ENCODE measurements around the gene AGBL1.

DNA sequence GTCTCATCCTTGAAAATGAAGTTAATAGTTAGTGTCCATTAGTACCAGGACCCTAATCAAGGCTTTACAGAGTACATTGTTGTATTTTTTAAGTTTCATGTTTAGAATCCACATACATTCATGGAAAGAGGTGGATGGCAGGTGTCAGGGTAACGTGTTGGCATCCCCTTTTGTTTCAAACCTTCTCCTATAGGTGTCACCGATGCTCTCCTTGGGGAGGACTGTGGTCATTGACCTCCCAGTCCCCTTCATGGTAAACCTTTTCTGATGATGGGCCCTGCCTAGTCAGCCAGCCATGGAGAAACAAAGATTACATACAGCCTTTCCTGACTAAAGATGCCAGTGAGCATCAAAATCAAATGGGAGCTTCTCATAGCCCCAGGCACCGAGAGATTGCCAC lies 574.8 kb downstream of the AGBL1 start:
- TF ChIP-seq, protein P1, sequence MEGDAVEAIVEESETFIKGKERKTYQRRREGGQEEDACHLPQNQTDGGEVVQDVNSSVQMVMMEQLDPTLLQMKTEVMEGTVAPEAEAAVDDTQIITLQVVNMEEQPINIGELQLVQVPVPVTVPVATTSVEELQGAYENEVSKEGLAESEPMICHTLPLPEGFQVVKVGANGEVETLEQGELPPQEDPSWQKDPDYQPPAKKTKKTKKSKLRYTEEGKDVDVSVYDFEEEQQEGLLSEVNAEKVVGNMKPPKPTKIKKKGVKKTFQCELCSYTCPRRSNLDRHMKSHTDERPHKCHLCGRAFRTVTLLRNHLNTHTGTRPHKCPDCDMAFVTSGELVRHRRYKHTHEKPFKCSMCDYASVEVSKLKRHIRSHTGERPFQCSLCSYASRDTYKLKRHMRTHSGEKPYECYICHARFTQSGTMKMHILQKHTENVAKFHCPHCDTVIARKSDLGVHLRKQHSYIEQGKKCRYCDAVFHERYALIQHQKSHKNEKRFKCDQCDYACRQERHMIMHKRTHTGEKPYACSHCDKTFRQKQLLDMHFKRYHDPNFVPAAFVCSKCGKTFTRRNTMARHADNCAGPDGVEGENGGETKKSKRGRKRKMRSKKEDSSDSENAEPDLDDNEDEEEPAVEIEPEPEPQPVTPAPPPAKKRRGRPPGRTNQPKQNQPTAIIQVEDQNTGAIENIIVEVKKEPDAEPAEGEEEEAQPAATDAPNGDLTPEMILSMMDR (IDR thresholded peaks at IDR 0.05) = no peak
- no peak for TF ChIP-seq POLR2A (IDR thresholded peaks at IDR 0.05)
